Brain microvascular endothelial cell (primary cell): ENCODE measurements around the gene ENPEP.
"Not testable (repeated sequence)": the region's sequence is repeated elsewhere in the genome, so short reads cannot be mapped to it uniquely, and the experiment has no call there.

Experiments used
- DNase-seq: peaks from one replicate; pipeline ENCODE4 v3.0.0-alpha.2; 2020
- H3K27ac ChIP-seq: fragments of 250-450 bp; sonication (Bioruptor Pico); 2 replicates; pipeline ENCODE4 v1.5.1; 2020; ENCODE audit warnings: mild to moderate bottlenecking, moderate library complexity
- H3K27me3 ChIP-seq: fragments of 250-450 bp; sonication (Bioruptor Pico); replicated peaks from 2 replicates; pipeline ENCODE4 v1.5.1; 2020; ENCODE audit warnings: mild to moderate bottlenecking
- H3K36me3 ChIP-seq: fragments of 250-450 bp; sonication (Bioruptor Pico); replicated peaks from 2 replicates; pipeline ENCODE4 v1.5.1; 2020; ENCODE audit warnings: mild to moderate bottlenecking
- H3K4me3 ChIP-seq: 2 replicates; pipeline ENCODE4 v1.5.1; 2011; ENCODE audit warnings: low read depth, mild to moderate bottlenecking, control low read depth, low read length, moderate library complexity
- in situ Hi-C: cut with HindIII; loops from 2 replicates; pipeline ENCODE4 v1.10.0; 2017; ENCODE audit warnings: low sequenced_read_pairs, low pct_ligation_motif_present
- TF ChIP-seq, protein P1 (sequence below): IDR thresholded peaks from 2 replicates; pipeline ENCODE4 v1.5.1; 2011; ENCODE audit warnings: low read depth, mild to moderate bottlenecking, moderate library complexity, low read length, control low read depth, inconsistent platforms; ENCODE audit errors: missing control alignments

The ENPEP gene, protein sequence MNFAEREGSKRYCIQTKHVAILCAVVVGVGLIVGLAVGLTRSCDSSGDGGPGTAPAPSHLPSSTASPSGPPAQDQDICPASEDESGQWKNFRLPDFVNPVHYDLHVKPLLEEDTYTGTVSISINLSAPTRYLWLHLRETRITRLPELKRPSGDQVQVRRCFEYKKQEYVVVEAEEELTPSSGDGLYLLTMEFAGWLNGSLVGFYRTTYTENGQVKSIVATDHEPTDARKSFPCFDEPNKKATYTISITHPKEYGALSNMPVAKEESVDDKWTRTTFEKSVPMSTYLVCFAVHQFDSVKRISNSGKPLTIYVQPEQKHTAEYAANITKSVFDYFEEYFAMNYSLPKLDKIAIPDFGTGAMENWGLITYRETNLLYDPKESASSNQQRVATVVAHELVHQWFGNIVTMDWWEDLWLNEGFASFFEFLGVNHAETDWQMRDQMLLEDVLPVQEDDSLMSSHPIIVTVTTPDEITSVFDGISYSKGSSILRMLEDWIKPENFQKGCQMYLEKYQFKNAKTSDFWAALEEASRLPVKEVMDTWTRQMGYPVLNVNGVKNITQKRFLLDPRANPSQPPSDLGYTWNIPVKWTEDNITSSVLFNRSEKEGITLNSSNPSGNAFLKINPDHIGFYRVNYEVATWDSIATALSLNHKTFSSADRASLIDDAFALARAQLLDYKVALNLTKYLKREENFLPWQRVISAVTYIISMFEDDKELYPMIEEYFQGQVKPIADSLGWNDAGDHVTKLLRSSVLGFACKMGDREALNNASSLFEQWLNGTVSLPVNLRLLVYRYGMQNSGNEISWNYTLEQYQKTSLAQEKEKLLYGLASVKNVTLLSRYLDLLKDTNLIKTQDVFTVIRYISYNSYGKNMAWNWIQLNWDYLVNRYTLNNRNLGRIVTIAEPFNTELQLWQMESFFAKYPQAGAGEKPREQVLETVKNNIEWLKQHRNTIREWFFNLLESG

DNA sequence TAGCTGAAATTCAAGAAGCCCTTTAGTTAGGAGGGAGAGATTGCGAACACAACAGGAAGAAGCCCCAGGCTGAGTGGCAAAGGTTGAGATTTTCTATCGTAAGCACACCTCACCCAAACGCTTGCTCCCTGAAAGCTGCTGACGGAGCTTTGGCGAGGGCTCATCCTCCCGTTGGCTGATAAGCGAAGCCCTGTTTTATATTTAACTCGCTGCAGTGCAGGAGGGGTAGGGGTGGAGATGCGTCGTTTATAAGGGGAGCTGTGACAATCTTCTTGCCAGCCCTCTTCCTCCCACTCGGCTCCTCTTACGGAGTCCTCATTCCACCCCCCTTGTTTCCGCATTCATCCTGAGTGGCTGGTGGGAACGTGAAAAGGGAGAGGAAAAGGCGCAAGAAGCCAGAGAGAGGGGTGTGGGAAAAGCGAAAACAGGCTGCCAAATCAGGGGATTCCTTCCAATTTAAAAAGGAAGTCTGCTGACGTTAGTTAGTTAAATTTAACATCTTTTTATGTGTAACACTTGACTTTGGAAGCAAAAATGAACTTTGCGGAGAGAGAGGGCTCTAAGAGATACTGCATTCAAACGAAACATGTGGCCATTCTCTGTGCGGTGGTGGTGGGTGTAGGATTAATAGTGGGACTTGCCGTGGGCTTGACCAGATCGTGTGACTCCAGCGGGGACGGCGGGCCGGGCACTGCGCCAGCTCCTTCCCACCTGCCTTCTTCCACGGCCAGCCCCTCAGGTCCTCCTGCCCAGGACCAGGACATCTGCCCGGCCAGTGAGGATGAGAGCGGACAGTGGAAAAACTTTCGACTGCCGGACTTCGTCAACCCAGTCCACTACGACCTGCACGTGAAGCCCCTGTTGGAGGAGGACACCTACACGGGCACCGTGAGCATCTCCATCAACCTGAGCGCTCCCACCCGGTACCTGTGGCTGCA, at the start of gene ENPEP:
ENPEP (plus strand) TSS at position 275 of the 938 bp plus-strand sequence; CDS start at position 535, 260 bp downstream.
- in situ Hi-C loops = no loop called here
- Histone ChIP-seq H3K36me3 (no peaks in the 10 kb centered on the region), H3K27me3 (no peaks in the 10 kb centered on the region), H3K27ac (no peak within 1 kb of the TSS), H3K4me3 (peak within 1 kb of the TSS; percentile 49)
- DNase-seq = peak; percentile 24
- TF ChIP-seq, protein P1, sequence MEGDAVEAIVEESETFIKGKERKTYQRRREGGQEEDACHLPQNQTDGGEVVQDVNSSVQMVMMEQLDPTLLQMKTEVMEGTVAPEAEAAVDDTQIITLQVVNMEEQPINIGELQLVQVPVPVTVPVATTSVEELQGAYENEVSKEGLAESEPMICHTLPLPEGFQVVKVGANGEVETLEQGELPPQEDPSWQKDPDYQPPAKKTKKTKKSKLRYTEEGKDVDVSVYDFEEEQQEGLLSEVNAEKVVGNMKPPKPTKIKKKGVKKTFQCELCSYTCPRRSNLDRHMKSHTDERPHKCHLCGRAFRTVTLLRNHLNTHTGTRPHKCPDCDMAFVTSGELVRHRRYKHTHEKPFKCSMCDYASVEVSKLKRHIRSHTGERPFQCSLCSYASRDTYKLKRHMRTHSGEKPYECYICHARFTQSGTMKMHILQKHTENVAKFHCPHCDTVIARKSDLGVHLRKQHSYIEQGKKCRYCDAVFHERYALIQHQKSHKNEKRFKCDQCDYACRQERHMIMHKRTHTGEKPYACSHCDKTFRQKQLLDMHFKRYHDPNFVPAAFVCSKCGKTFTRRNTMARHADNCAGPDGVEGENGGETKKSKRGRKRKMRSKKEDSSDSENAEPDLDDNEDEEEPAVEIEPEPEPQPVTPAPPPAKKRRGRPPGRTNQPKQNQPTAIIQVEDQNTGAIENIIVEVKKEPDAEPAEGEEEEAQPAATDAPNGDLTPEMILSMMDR = no peak

DNA sequence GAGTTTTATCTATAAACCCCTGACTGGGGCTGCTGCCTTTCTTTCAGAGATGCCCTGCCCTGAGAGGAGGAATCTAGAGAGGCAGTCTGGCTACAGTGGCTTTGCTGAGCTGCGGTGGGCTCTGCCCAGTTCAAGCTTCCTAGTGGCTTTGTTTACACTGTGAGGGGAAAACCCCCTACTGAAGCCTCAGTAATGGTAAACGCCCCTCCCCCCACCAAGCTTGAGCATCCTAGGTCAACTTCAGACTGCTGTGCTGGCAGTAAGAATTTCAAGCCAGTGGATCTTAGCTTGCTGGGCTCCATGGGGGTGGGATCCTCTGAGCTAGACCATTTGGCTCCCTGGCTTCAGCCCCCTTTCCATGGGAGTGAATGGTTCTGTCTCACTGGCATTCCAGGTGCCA, 44.1 kb upstream of the ENPEP start:
- H3K27me3 ChIP-seq, H3K27ac ChIP-seq, in situ Hi-C loops, DNase-seq, H3K36me3 ChIP-seq, H3K4me3 ChIP-seq: not testable (repeated sequence)

DNA sequence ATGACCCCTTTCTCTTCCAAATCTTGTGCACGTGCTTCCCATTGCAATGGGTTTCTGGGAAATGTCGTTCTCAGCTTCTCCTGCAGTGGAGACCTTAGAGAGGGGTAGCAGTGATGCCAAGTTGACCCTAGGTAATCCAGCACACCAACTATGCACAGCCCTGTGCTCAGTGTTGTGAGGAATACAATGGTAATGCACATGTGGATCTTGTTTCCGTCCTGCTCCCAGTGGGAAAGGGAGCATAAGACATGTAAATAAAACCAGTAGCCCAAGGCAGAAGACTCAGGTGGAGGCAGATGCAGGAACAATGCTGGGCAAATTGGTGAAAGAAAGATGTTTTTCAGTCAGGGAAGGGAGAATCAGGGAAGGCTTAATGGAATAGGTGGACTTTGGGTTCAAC, 38.7 kb upstream of the ENPEP start:
- H3K27ac ChIP-seq, H3K27me3 ChIP-seq, H3K36me3 ChIP-seq, DNase-seq, in situ Hi-C loops, H3K4me3 ChIP-seq: not testable (repeated sequence)

DNA sequence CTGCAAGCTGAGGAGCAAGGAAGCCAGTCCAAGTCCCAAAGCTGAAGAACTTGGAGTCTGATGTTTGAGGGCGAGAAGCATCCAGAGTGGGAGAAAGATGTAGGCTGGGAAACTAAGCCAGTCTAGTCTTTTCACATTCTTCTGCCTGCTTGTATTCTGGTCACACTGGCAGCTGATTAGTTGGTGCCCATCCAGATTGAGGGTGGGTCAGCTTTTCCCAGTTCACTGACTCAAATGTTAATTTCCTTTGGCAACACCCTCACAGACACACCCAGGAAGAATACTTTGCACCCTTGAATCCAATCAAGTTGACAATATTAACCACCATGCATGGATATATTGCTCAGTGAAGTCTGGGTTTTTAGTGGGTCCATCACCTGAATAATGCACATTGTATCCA, 36.7 kb upstream of the ENPEP start:
- in situ Hi-C loops, H3K4me3 ChIP-seq, H3K27me3 ChIP-seq, DNase-seq, H3K36me3 ChIP-seq, H3K27ac ChIP-seq: not testable (repeated sequence)

DNA sequence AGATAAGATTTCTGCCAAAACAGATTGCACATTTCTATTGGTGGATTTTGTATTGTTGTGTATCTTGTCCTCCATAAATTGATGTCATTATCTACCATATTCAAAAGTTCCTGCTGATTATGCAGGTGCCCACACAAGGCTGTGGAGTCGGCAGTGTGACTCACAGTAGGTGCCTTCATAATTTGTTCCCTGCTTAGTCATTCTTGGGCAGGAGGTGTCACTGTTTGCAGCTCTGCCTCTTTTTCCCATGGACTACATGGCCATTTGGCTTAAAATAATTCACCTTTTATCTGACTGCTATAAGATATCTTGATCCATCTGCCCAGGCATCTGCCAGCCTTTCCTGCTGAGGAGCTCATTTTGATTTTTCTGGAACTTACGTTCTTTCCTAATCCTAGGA, 33.6 kb upstream of the ENPEP start:
- DNase-seq = no peak
- Histone ChIP-seq H3K27ac (no peak overlapping the region), H3K36me3 (no peaks in the 10 kb centered on the region), H3K27me3 (no peaks in the 10 kb centered on the region), H3K4me3 (no peak overlapping the region)
- in situ Hi-C loops = no loop called here
- TF ChIP-seq, protein P1 = peak; percentile 21

DNA sequence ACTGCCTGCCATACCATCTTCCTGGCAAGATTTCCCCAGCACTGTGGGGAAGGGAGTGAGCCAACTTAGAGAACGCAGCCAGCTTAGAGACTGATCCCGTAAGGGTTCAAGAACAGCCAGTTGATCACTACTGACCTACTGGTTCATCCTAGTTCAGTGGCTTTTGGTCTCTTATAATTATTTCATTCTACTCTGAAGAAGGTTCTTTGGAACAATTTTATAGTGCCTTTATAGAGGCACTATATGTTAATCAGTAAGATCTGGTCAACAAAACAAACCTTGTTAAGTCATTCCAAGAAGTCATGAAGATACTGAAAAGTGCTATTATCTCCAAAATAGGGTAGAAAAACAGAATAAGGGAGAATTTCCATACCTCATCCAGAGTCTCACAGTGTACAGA, 33.2 kb upstream of the ENPEP start:
- no peaks in the 10 kb centered on the region for H3K36me3 ChIP-seq
- in situ Hi-C loops = no loop called here
- TF ChIP-seq, protein P1 = no peak
- no peak for DNase-seq
- H3K4me3 ChIP-seq = no peak overlapping the region
- H3K27me3 ChIP-seq = no peaks in the 10 kb centered on the region
- no peak overlapping the region for H3K27ac ChIP-seq

DNA sequence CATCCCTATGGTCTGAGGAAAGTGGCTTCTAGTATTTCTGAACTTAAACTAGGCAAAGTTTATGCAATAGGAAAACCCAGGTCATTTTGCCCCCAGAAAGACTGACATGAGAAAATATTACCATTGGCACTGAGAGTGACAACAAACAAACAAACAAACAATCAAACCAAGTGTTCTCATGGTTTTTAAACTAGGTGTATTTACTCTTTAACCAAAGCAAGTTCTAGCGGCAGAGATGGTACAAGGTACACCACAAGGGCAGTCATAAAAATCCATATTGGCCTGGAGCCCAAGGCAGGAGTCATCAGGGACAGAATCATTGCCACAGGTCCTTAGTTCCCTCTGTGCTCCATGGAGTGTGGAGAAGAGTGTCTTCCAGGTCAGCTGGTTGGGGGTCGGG, 26.0 kb upstream of the ENPEP start:
- Histone ChIP-seq H3K27me3 (no peaks in the 10 kb centered on the region), H3K36me3 (no peaks in the 10 kb centered on the region), H3K4me3 (no peak overlapping the region), H3K27ac (no peak overlapping the region)
- in situ Hi-C loops = no loop called here
- DNase-seq = no peak
- TF ChIP-seq, protein P1 = no peak
